Stimulated activated CD8-positive, alpha-beta memory T cell treated with anti-CD3 and anti-CD28 coated beads, Interleukin-15, amount 100 ng/mL, for 48 hours (primary cell): Measurements from ENCODE around the gene RAB26.

Source experiments
- DNase-seq, 2 donors: peaks; one replicate each; pipeline ENCODE4 v3.0.0-alpha.2; 2020; ENCODE audit warnings: low read depth in 2 of 2

The RAB26 gene

DNA sequence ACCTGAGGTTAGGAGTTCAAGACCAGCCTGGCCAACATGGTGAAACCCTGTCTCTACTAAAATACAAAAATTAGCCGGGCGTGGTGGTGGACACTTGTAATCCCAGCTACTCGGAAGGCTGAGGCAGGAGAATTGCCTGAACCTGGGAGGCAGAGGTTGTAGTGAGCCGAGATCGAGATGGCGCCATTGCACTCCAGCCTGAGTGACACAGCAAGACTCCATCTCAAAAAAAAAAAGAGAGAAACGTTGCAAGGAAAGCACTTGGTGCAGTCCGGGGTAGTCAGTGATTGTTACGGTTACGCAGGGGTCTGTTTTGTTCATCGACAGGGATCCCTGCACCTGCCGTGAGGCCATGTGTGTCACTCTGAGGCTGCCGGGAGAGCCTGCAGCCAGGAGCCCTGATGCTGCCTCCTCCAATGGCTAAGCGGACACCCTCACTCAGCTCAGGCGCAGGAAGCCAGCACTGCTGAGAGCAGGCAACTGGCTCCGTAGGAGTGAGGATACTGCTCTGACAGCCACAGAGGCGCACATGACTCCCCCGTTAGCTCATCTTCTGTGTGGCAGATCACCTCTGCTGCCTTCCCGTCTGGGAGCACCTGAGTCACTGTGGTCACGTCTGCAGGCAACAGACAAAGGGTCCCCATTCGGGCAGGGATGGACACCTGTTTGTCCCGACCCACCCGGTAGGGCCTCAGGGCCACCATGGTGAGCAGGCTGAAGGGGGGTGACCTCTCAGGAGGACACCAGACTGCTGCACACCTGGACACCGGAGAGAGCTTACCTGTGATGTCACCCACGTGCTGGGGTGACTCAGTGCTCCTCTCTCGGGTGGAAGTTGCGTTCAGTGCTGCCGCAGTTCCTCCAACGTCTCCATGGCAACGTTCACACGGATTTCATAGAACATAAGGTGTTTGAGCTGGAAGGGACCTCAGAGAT lies 5.2 kb upstream of the RAB26 start:
- DNase-seq: no peak

DNA sequence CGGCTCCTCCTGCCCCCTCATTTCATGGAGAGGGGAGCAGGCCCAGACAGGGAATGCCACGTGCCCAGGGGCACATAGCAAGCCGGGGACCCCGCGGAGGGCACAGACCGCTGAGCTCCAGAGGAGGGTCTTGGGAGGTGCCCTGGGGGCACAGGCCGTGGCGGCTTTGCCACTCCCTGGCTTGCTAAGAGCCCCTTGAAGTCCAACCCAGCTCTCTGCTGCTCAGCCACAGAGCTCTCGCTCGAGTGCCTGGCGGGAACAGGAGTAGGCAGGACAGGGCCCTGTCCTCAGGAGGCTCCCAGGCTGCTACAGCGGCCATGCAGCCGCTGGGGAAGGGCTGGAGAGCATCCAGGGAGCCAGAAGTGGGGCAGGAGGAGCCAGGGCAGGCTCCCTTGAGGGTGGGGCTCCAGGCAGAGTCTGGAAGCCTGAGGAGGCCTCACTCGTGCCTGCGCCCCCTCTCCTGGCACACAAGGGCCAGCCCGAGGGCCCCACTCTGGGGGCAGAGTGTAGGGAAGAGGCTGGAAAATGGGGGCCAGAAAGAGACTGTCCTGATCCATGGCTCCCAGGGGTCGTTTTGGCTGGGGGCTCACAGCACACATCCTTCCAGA lies 4.4 kb upstream of the RAB26 start:
- no peak for DNase-seq

DNA sequence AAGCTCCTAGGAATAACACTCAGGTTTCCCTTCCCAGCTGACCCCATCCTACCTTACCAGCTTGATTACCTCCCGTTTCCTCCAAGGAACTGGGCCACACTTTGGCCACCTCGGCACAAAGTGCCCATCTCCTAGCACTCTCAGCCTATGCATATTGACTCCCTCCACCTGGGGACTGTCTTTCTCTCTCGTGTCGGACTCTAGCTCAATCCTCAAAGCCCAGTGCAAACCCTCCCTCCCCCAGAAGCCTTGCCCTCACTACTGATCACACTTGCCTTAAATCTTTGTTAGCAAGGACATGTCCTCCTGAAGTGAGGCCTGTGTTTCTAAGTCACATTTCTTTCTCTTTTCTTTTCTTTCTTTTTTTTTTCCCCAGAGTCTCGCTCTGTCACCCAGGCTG lies 2.6 kb upstream of the RAB26 start:
- no peak for DNase-seq

GRCh38 chr16:2147378-2147777 lies 1.0 kb upstream of the RAB26 start:
- DNase-seq: no peak

- no peak for DNase-seq
These were observed 547 bp downstream of the RAB26 start for GRCh38 chr16:2148714-2149629.

GRCh38 chr16:2149630-2150417 lies 1.4 kb downstream of the RAB26 start:
- no peak for DNase-seq

DNA sequence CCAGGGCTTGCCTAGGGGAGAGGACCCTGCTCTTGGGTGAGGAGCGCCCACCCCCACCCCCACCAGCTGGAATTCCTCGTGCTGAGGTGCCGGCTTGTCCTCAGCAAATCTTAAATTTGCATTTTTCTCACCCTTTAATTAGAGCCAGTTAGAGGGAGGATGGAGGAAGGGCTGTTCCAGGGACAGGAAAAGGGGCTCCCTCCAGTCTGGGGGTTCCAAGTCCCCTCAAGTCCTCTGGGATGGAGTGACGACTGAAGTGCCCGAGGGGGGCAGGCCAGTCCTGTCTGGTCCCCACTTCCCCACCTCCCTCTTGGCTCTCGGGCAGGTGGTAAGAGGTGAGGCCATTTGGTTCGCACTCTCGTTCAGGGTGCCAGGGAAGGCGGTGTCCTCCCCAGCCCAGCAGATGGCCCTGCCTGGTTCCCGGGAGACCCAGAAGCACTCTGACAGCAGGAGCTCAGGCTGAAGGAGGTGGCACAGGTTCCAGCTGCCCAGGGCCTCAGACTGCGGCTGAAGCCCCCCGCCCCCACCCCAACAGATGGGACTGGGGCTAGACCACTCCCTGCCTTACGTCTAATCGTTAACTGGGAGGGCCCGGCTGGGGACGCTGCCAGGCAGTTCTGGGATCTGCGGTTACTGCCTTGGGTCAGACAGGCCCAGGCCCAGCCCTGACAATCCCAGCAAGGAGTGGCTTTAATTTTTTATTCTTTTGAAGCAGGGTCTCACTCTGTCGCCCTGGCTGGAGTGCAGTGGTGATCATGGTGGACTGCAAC lies 2.2 kb downstream of the RAB26 start:
- DNase-seq: no peak

DNA sequence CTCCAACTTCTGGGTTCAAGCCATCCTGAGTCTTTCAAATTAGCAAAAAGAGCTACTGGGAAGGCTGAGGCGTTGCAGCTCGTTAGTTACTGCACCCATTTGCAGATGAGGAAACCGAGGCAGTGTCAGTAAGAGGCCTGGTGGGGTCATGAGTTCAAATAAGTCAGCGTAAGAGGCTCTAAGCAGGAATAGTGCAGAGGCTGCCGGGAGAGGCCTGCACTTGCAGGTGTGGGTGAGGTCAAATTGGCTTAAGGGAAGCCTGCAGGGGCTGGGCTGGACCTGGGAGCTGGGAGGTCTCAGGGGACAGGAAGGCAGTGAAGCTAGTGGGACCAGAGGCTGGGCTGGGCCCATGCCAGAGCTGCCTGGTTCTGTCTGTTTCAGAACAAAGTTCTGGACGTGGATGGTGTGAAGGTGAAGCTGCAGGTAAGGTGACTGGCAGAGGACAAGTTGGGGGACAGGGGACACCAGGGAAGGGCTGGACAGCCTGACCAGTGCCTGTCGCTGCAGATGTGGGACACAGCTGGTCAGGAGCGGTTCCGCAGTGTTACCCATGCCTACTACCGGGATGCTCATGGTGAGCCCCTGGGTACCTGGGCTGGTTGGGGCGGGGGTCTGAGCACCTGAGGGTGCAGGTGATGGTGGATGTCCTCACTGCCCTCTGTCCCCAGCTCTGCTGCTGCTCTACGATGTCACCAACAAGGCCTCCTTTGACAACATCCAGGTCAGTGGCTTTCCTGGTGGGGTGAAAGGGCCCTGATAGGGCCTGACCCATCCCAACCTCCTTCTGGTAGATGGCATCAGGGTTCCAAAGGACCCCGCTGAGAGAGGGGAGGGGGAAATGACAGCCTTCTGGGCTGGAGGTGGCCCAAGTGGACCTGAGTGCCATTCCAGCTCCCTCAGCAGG lies 3.0 kb downstream of the RAB26 start:
- DNase-seq: no peak

- DNase-seq: no peak
These were observed 4.5 kb downstream of the RAB26 start for GRCh38 chr16:2152695-2153506.

GRCh38 chr16:2154533-2155090 lies 6.2 kb downstream of the RAB26 start:
- no peak for DNase-seq

DNA sequence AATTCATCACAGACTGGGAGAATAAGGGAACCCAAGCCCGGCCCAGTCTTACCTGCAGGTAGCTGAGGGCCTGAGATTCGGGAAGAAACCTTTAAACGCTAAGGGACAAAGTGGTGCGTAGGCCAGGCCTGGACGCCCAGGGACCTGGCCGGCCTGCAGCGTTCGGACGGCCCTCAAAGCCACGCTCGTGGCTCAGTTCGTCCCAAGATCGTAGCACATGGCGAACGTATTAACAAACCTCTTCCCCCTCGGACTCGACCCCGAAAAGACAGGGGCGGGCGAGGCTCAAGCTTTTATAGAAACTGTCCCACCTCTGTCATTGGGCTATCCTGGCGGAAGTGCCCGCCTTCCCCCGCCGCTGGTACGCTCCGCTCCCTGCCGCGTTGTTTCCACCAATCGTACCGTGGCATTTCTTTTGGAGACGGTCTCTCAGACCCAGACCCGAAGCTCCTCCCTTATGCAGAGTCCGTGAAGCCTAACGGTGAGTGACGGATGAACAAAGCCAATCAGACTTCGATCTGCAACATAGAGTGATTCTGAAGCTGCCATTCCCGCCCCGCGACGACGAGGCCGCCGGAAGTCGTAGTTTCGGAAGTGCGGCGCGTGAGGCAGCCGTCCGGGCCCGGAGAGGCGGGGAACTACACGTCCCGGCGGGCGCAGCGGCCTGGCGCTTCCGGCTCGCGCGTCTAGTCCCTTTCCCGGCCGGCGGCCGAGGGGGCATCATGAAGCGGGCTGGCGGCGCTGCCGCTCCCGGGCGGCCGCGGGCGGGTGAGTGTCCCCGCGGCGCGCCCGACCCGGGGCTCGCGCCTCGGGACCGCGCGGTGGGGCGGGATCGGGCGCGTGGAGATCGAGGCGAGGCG lies 6.9 kb downstream of the RAB26 start, which contains the start of gene TRAF7:
Gene TRAF7, plus strand, starts transcription at position 692 of the 860 bp plus-strand sequence. CDS start 8,139 bp downstream, outside the sequence.
- peak; percentile 97 for DNase-seq

DNA sequence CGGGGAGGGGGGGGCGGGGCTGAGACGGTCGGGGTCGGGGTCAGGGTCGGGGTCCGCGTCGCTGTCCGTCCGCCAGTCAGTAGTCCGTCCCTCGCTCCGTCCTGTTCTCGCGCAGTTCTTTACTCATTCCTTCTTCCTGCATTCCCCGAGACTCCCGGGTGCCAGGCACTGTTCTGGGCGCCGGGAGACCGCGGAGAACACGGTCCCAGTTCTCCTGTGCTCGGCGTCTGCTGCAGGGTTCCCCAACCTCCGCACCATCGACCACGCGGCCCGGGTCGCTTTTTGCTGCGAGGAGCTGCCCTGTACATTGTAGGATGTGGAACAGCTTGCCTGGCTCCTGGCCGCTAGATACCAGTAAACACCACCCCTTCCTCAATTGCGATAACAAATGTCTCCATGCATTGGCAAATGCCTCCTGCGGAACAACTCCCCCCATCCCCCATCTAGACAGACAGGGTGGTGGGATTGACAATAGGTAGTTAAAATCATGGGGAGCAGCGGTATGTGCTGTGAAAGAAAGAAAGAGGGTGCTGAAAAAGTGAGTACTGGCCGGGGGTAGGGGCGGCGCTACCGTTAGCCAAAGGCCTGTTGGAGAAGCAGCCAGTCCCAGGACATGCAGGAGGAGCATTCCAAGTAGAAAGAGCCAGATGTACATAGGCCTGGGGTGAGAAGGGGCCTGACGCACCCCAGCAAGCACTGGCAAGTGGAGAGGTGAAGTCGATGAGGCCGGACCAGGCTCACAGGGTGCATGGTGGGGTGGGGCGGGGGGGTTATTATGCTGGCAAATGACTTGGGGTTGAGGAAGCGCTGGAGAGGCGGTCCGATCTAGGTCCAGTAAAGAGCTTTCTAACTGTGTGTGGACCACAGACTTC lies 7.8 kb downstream of the RAB26 start:
- no peak for DNase-seq

DNA sequence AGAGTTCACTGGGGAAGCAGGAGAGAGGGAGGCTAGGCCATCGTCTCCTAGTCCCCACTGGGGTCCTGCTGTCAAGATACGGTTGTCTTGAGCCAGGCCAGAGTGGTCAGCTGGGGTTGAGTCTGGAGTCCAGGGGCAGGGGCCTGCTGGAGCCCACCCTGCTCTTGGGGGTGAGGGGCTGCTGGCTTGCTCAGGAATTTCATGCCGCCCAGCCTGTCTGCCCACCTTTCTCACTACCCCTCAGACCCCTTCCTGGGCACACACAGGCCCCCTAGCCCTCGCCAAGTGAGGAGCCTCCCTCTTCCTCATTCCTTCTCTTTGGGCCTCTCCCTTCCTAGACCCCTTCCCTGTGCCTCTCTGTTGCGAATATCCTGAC lies 8.4 kb downstream of the RAB26 start:
- no peak for DNase-seq

GRCh38 chr16:2157480-2158261 lies 9.2 kb downstream of the RAB26 start:
- no peak for DNase-seq

GRCh38 chr16:2158262-2158638 lies 9.8 kb downstream of the RAB26 start:
- no peak for DNase-seq
